Activated gamma-delta T cell (primary cell): ENCODE measurements around the gene NANOS3.
"Not testable (repeated sequence)": the region's sequence is repeated elsewhere in the genome, so short reads cannot be mapped to it uniquely, and the experiment has no call there.

Source experiments
- DNase-seq: peaks from one replicate; lab custom pipeline; 2025; lab: John Stamatoyannopoulos, UW

NANOS3 gene

DNA sequence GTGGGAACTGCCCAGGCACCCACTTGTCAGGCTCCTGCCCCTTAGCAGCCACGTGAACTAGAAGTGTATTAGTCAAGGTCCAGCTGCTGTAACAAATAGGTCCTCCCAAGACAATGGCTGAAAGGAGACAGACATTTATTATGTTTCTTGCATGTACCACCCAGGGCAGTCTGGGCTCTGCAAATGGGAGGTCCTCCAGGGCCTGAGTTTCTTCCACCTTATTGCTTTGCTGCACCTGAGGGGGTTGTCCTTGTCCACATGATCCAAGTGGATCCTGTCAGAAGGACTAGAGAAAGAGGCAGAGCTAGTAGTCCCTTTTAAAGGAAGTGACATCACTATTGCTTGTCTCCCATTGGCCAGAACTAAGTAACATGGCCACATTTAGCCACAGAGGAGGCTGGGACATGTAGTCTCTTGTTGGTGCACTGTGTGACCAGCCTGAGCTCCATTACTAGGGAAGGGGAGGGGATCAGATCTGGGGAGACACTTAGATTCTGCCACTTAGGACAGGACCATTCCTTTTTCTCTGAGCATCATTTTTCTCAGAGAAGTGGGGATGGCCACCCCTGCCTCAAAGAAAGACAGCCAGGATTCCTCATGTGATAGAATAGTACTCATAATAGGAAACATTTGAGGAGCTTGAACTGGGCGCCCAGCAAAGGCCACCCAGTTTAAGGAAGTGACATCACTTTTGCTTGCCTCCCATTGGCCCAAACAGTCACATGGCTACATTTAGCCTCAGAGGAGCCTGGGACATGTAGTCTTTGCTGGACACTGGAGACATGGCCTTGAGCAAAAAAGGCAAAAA lies 44.2 kb downstream of the NANOS3 start:
- DNase-seq, result no peak

DNA sequence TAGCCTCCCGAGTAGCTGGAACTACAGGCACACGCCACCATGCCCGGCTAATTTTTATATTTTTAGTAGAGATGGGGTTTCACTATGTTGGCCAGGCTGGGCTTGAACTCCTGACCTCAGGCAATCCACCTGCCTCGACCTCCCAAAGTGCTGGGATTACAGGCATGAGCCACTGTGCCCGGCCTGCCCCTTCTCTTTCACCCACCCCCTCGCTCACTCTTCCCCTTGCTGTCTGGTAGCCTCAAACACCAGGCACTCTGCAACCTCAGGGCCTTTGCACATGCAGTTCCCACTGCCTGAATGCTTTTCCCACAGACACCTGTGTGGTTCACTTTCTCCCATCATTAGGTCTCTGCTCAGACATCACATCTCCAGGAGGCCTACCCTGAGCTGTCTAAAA lies 45.2 kb downstream of the NANOS3 start:
- not testable (repeated sequence) for DNase-seq

DNA sequence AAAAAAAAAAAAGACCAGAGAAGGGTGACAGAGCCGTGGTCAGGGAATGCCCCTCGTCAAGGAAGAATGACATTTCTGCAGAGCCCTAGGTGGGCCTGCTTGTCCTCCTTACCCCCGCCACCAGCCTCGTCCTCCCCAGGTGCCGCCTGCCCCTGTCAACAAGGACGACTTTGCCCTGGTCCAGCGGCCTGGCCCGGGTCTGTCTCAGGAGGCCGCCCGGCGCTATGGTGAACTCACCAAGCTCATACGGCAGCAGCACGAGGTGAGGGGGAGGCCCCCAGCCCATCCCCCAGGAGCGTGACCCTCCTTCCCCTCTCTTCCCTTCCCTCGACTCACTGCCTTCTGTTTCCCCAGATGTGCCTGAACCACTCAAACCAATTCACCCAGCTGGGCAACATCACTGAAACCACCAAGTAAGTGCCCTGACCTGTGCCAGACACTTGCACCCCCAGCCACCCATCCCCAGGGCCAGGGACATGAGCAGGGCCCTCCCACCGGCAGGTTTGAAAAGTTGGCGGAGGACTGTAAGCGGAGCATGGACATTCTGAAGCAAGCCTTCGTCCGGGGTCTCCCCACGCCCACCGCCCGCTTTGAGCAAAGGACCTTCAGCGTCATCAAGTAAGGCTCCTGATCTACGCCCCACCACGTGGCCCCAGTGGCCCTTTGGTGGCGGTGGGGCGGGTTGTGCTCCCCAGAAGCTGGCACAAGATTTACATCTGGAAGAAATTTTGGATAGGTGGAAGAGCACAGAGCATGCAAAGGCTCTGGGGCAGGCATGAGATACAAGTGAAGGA lies 46.5 kb downstream of the NANOS3 start:
- no peak for DNase-seq

DNA sequence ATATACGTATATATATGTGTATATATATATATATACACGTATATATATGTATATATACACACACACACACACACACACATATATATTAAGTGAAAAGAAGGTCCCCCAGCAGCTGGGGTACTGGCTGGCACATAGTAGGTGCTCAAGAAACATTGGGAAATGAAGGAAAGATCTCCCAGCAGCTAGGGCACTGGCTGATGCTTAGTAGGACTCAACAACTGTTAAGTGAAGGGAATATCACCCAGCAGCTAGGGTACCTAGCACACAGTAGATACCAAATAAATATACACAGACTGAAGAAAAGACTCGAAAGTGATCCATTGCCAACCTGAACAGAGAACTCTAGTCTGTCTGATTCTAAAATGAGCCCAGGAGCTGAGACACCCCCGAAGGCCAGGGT lies 49.1 kb downstream of the NANOS3 start:
- no peak for DNase-seq

DNA sequence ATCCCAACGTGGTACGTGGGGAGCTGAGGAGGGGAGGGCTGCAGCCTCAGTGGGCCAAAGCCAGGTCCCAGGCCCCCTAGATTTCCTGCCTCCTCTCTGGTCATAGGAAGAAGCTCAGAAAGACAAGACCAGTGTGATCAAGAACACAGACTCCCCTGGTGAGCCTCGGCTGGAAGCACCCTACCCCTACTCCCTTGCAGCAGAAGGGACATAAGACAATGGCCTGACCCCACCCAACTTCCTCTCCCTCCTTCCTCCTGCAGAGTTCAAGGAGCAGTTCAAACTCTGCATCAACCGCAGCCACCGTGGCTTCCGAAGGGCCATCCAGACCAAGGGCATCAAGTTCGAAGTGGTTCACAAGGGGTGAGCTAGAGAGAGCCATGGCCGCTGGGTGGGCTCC lies 49.8 kb downstream of the NANOS3 start:
- no peak for DNase-seq

DNA sequence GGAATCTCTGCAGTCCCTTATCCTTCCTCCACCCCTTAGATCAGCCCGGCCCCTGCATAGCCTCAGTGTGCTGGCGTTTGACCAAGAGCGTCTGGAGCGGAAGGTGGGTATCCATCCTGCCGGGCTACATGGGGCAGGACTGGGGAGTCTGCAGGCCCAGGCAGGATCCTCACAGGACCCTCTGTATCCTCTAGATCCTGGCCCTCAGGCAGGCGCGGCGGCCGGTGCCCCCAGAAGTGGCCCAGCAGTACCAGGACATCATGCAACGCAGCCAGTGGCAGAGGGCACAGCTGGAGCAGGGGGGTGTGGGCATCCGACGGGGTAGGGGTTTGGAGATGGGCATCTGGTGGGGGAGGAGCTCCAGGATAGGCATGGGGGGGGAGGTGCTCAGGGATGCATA lies 52.4 kb downstream of the NANOS3 start:
- DNase-seq, result no peak

DNA sequence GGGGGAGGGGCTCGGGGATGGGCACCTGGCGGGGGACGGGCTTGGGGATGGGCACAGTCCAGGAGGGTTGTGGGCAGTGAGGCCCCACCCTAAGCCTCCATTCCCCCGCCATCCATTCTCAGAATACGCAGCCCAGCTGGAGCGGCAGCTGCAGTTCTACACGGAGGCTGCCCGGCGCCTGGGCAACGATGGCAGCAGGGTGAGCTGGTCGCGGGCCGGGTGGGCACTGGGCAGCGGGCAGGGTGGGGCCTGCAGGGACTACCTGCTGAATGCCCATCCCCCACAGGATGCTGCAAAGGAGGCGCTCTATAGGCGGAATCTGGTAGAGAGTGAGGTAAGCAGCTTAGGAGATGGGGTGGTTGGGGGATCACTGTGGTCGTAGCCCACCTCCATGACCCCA lies 53.0 kb downstream of the NANOS3 start:
- DNase-seq, result no peak
